Trophoblast cell (in vitro differentiated cells and primary cell): ENCODE data around the gene WDTC1.

Experiments used
- DNase-seq, 2 donors: peaks; one replicate each; pipeline ENCODE4 v3.0.0-alpha.2; 2016
- H2AFZ ChIP-seq: 2 replicates; pipeline ENCODE4 v1.6.1; 2013; ENCODE audit warnings: low read length, moderate library complexity, mild to moderate bottlenecking; ENCODE audit not compliant: insufficient read depth, poor library complexity
- H2AK5ac ChIP-seq: 2 replicates; pipeline ENCODE4 v1.6.1; 2013; ENCODE audit warnings: mild to moderate bottlenecking, low read length
- H2BK120ac ChIP-seq: 2 replicates; pipeline ENCODE4 v1.6.1; 2013; ENCODE audit warnings: low read length, mild to moderate bottlenecking, moderate library complexity; ENCODE audit not compliant: insufficient read depth, poor library complexity
- H2BK12ac ChIP-seq: 2 replicates; pipeline ENCODE4 v1.6.1; 2013; ENCODE audit warnings: mild to moderate bottlenecking, low read length, moderate library complexity
- H2BK5ac ChIP-seq: 2 replicates; pipeline ENCODE4 v1.6.1; 2013; ENCODE audit warnings: low read length, low read depth, moderate library complexity, mild to moderate bottlenecking; ENCODE audit not compliant: poor library complexity
- H3K14ac ChIP-seq: 2 replicates; pipeline ENCODE4 v1.6.1; 2013; ENCODE audit warnings: mild to moderate bottlenecking, low read length
- H3K18ac ChIP-seq: 2 replicates; pipeline ENCODE4 v1.6.1; 2013; ENCODE audit warnings: mild to moderate bottlenecking, low read length
- H3K23ac ChIP-seq: 2 replicates; pipeline ENCODE4 v1.6.1; 2013; ENCODE audit warnings: low read length
- H3K27ac ChIP-seq: 2 replicates; pipeline ENCODE4 v1.5.1; 2013; ENCODE audit warnings: low read depth, mild to moderate bottlenecking, inconsistent platforms, low read length, moderate library complexity
- H3K27me3 ChIP-seq: 2 replicates; pipeline ENCODE4 v1.6.1; 2013; ENCODE audit warnings: inconsistent platforms, mild to moderate bottlenecking, low read length, moderate library complexity; ENCODE audit not compliant: insufficient read depth
- H3K36me3 ChIP-seq, 2 experiments: 1 replicate in 1 of 2; 2 replicates in 1 of 2; pipeline ENCODE4 v1.6.1; 2013; ENCODE audit warnings: low read length in 2 of 2, mild to moderate bottlenecking in 2 of 2, moderate library complexity in 1 of 2; ENCODE audit not compliant: insufficient read depth in 2 of 2, control insufficient read depth in 1 of 2
- H3K4ac ChIP-seq: 2 replicates; pipeline ENCODE4 v1.6.1; 2013; ENCODE audit warnings: low read depth, mild to moderate bottlenecking, low read length, moderate library complexity
- H3K4me1 ChIP-seq, 2 experiments: 1 replicate in 1 of 2; 2 replicates in 1 of 2; pipeline ENCODE4 v1.6.1; 2013; ENCODE audit warnings: low read length in 2 of 2, mild to moderate bottlenecking in 2 of 2, moderate library complexity in 1 of 2; ENCODE audit not compliant: insufficient read depth in 2 of 2, control insufficient read depth in 1 of 2
- H3K4me2 ChIP-seq: 2 replicates; pipeline ENCODE4 v1.6.1; 2013; ENCODE audit warnings: inconsistent platforms, mild to moderate bottlenecking, low read length, moderate library complexity
- H3K4me3 ChIP-seq: 2 replicates; pipeline ENCODE4 v1.5.1; 2013; ENCODE audit warnings: mild to moderate bottlenecking, low read depth, low read length, inconsistent platforms
- H3K79me1 ChIP-seq: one replicate; pipeline ENCODE4 v1.6.1; 2013; ENCODE audit warnings: low read length
- H3K79me2 ChIP-seq: 2 replicates; pipeline ENCODE4 v1.6.1; 2013; ENCODE audit warnings: low read length, mild to moderate bottlenecking; ENCODE audit not compliant: control insufficient read depth, insufficient read depth, poor library complexity
- H3K9ac ChIP-seq: 2 replicates; pipeline ENCODE4 v1.6.1; 2013; ENCODE audit warnings: mild to moderate bottlenecking, low read length
- H3K9me3 ChIP-seq: 2 replicates; pipeline ENCODE4 v1.6.1; 2013; ENCODE audit warnings: low read depth, mild to moderate bottlenecking, control low read depth, inconsistent platforms, low read length; ENCODE audit not compliant: insufficient read depth
- H4K12ac ChIP-seq: 2 replicates; pipeline ENCODE4 v1.6.1; 2013; ENCODE audit warnings: low read depth, mild to moderate bottlenecking, low read length, moderate library complexity
- H4K8ac ChIP-seq: 2 replicates; pipeline ENCODE4 v1.6.1; 2013; ENCODE audit warnings: low read depth, mild to moderate bottlenecking, low read length, moderate library complexity
- H4K91ac ChIP-seq: one replicate; pipeline ENCODE4 v1.6.1; 2013; ENCODE audit warnings: low read depth, mild to moderate bottlenecking, low read length, moderate library complexity
- WGBS: extraction: QIAGEN DNeasy Blood & Tissue Kit; methylation state at CpG from one replicate; pipeline ENCODE4 v1.1.7; 2013; ENCODE audit warnings: missing lambda C conversion rate; ENCODE audit not compliant: insufficient read length, insufficient coverage; ENCODE audit errors: extremely low coverage; 5-methylcytosine and 5-hydroxymethylcytosine counted together

Gene WDTC1

DNA sequence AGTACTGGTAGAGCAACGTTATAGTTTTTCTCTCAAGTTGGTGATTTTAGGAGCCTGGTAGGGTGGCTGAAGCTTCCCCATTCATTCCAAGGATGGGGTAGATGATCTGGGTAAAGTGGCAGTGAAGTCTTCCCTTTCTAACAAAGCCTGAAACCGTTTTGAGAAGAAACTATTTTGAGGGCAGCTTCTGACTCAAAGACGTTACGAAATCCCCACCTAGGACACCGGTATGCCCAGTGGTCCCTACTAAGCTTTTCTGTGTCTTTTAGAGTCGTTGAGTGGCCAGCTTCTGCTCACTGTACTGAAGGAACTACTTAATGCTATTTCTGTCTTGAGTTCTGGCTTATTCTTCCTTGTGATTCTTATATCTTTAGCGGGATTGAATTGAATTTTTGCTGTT is 1.4 kb downstream of the WDTC1 start:
- H4K91ac ChIP-seq = no peak overlapping the region
- peaks cover 4% of the 10 kb centered on the region for H3K79me1 ChIP-seq
- H2BK12ac ChIP-seq = no peak overlapping the region
- no peak overlapping the region for H3K18ac ChIP-seq
- H3K27ac ChIP-seq = no peak overlapping the region
- H3K4me2 ChIP-seq = peak overlapping the region; percentile 76
- H2AFZ ChIP-seq = no peak overlapping the region
- no peak overlapping the region for H3K4ac ChIP-seq
- no peaks in the 10 kb centered on the region for H3K79me2 ChIP-seq
- H2BK5ac ChIP-seq = no peak overlapping the region
- peaks cover 4 to 6% of the 10 kb centered on the region in 2 experiments for H3K4me1 ChIP-seq
- no peaks in the 10 kb centered on the region for H3K36me3 ChIP-seq
- H2BK120ac ChIP-seq = no peak overlapping the region
- no peak overlapping the region for H3K23ac ChIP-seq
- no peak overlapping the region for H3K9ac ChIP-seq
- H3K4me3 ChIP-seq = no peak overlapping the region
- no peaks in the 10 kb centered on the region for H3K9me3 ChIP-seq
- H4K8ac ChIP-seq = no peak overlapping the region
- no CpG with 5 or more reads among the region's 7 CpGs for WGBS
- DNase-seq = peak in 1 of 2 donors; percentile 27
- H2AK5ac ChIP-seq = no peak overlapping the region
- no peaks in the 10 kb centered on the region for H3K27me3 ChIP-seq
- no peak overlapping the region for H4K12ac ChIP-seq
- H3K14ac ChIP-seq = no peak overlapping the region

DNA sequence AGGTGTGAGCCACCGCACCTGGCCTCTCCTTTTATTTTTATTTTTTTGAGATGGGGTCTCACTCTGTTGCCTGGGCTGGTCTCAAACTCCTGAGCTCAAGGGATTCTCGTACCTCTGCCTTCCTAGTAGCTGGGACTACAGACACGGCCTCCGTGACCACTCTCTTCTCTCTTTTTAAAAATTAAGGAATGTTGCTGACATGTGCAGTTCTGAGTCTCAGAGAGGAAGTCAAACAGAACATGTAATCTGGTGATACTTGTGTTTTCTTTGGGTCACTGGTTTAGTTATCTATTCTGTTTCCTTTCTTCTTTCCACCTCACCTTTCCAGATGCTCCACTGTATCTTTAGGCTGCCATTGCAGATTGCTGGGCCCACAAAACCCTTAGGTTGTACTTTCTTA is 2.7 kb downstream of the WDTC1 start:
- H2AK5ac ChIP-seq = no peak overlapping the region
- no peaks in the 10 kb centered on the region for H3K27me3 ChIP-seq
- H2AFZ ChIP-seq = no peak overlapping the region
- H2BK120ac ChIP-seq = no peak overlapping the region
- no peak overlapping the region for H3K14ac ChIP-seq
- no peak overlapping the region for H4K91ac ChIP-seq
- no peak for DNase-seq
- H3K4me3 ChIP-seq = no peak overlapping the region
- no peak overlapping the region for H3K9ac ChIP-seq
- no peak overlapping the region for H2BK5ac ChIP-seq
- WGBS = no CpG with 5 or more reads among the region's 4 CpGs
- H3K9me3 ChIP-seq = no peaks in the 10 kb centered on the region
- H3K36me3 ChIP-seq = no peaks in the 10 kb centered on the region
- no peaks in the 10 kb centered on the region for H3K79me2 ChIP-seq
- H4K8ac ChIP-seq = no peak overlapping the region
- no peak overlapping the region for H3K23ac ChIP-seq
- H4K12ac ChIP-seq = no peak overlapping the region
- H3K27ac ChIP-seq = no peak overlapping the region
- peaks cover 4 to 6% of the 10 kb centered on the region in 2 experiments for H3K4me1 ChIP-seq
- no peak overlapping the region for H2BK12ac ChIP-seq
- H3K18ac ChIP-seq = no peak overlapping the region
- H3K4me2 ChIP-seq = no peak overlapping the region
- peaks cover 4% of the 10 kb centered on the region for H3K79me1 ChIP-seq
- no peak overlapping the region for H3K4ac ChIP-seq

DNA sequence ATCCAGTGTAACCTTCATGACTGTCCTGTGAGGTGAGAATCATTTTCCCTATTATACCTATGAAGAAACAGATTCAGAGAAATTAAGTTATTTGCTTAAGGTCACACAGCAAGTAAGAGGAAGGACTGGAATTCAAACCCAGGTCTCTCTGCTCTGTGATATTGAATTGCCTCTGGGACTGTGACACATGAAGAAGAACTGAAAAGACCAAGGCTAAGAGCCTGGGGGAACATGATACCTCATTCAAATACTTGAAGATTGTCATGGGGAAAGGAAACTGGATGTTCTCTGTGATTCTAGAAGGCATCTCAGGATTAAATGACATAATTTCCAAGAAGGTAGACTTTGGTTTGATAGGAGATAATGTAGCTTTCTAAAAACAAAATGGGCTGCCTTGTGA is 3.6 kb downstream of the WDTC1 start:
- Histone ChIP-seq H2BK12ac (no peak overlapping the region), H4K91ac (no peak overlapping the region), H3K36me3 (no peaks in the 10 kb centered on the region), H4K8ac (no peak overlapping the region), H3K4ac (no peak overlapping the region), H3K4me2 (no peak overlapping the region), H4K12ac (no peak overlapping the region), H3K27me3 (no peaks in the 10 kb centered on the region), H3K79me1 (peaks cover 4% of the 10 kb centered on the region), H2BK120ac (no peak overlapping the region), H3K18ac (no peak overlapping the region), H3K14ac (no peak overlapping the region), H3K9me3 (no peaks in the 10 kb centered on the region), H3K4me3 (no peak overlapping the region), H3K27ac (no peak overlapping the region), H3K79me2 (no peaks in the 10 kb centered on the region), H3K9ac (no peak overlapping the region), H3K4me1 (peaks cover 4 to 6% of the 10 kb centered on the region in 2 experiments), H2BK5ac (no peak overlapping the region), H2AFZ (no peak overlapping the region), H2AK5ac (no peak overlapping the region), H3K23ac (no peak overlapping the region)
- DNase-seq = peak; percentile 42 to 83

DNA sequence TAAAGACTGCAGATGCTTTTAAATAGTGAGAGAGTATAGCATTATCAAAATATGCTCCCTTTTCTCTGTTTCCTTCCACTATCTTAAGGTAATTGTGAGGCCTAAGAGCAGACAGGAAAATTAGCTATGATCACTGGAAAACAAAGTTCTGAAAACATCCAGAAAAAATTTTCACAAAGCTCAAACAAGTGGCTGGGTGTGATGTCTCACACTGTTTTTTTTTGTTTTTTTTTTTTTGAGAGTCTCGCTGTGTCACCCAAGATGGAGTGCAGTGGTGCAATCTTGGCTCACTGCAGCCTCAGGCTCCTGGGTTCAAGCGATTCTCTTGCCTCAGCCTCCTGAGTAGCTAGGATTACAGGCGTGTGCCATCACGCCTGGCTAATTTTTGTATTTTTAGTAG is 7.2 kb downstream of the WDTC1 start:
- no peak for DNase-seq
- no peak overlapping the region for H4K12ac ChIP-seq
- no peak overlapping the region for H3K9ac ChIP-seq
- H3K18ac ChIP-seq = no peak overlapping the region
- no peak overlapping the region for H4K8ac ChIP-seq
- no peak overlapping the region for H3K14ac ChIP-seq
- no peak overlapping the region for H3K4me2 ChIP-seq
- no peak overlapping the region for H2AK5ac ChIP-seq
- no peak overlapping the region for H3K23ac ChIP-seq
- no peak overlapping the region for H3K27ac ChIP-seq
- no peaks in the 10 kb centered on the region for H3K9me3 ChIP-seq
- no peaks in the 10 kb centered on the region for H3K79me1 ChIP-seq
- no peaks in the 10 kb centered on the region for H3K4me1 ChIP-seq
- no peaks in the 10 kb centered on the region for H3K36me3 ChIP-seq
- H2BK120ac ChIP-seq = no peak overlapping the region
- no peak overlapping the region for H2AFZ ChIP-seq
- no peaks in the 10 kb centered on the region for H3K27me3 ChIP-seq
- no peak overlapping the region for H3K4me3 ChIP-seq
- no CpG with 5 or more reads among the region's 4 CpGs for WGBS
- no peaks in the 10 kb centered on the region for H3K79me2 ChIP-seq
- H3K4ac ChIP-seq = no peak overlapping the region
- H2BK5ac ChIP-seq = no peak overlapping the region
- H4K91ac ChIP-seq = no peak overlapping the region
- H2BK12ac ChIP-seq = no peak overlapping the region
